H1 (cell line): ENCODE data around the gene OSGEP. TPM values are rescaled to one million over a fixed set of nuclear protein-coding genes. Genes with fewer than 3 reads are reported as not detected.

Experiments
- RFX5 ChIP-seq: IDR thresholded peaks from 2 replicates; pipeline ENCODE4 v1.6.1; 2011; ENCODE audit warnings: low read depth, low read length, improper control_type of control experiment, borderline replicate concordance
- polyA plus RNA-seq, 7 experiments: library from polyadenylated mRNA; depleted of rRNA in 3 of 7; stranded (reverse) in 5 of 7; unstranded in 2 of 7; fragments of >200 nt in 5 of 7; fragments of 200-250 nt in 2 of 7; gene quantifications; 1 replicate in 5 of 7; 2 replicates in 1 of 7; 4 replicates in 1 of 7; pipeline versions ENCODE4 v1.2.1 to v1.2.3, GENCODE V29; 2011 to 2013; ENCODE audit warnings: missing spikeins in 2 of 7, mixed read lengths in 2 of 7
- total RNA-seq: library from RNA; stranded (reverse); fragmentation: NEBNext Ultra II Directional; extraction: Animal tissue kit (Norgen Biotek cat#: 25700); gene quantifications from 2 replicates; pipeline ENCODE4 v1.2.1, GENCODE V29; 2021

The OSGEP gene
- total and polyA plus RNA-seq, 2 of the 8 experiments (the other 6 are each of a cell fraction or from before 2014, with no cell fraction given): 34.4 to 78.6 TPM

DNA sequence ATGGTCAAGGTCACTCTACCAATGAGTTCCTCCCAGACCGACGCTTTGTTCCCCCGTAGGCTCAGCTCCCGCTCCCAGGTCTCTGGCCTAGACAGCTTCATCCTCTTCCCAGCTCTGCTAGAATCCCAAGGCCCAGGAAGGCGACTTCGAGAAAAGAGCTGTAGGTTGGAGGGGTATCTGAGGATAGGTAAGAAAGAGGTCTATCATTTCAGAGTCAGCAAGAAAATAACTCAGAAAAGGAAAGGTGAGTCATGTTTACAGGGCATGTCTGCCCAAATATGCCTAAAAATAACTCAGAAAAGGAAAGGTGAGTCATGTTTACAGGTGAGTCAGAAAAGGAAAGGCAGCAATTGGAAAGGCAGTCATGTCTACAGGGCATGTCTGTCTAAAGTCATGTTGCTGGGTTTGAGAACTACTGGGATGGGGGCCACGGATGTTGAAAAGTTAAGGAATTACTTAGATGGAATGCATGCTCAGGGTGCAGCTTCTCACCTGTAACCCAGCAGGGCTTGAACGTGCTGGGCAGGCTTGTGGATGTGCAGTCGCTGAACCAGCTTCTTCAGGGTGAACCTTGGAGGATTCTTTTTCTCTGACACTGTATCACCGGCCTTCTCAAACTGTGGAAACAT lies 53.5 kb downstream of the OSGEP start (continued):
- TF ChIP-seq RFX5: no peak
